Ascending aorta (tissue), 2 donors: ENCODE data around the gene ABCC4. TPM values are rescaled to one million over a fixed set of nuclear protein-coding genes. Genes with fewer than 3 reads are reported as not detected.

Experiments
- DNase-seq, 2 donors: peaks; one replicate each; pipeline ENCODE4 v3.0.0-alpha.2; 2019; ENCODE audit warnings: low spot score in 2 of 2
- H3K27ac ChIP-seq, 2 donors: fragments of 200-600 bp; sonication (generic); one replicate each; pipeline ENCODE4 v1.5.1; 2016 to 2017; ENCODE audit warnings: mild to moderate bottlenecking in 1 of 2
- H3K27me3 ChIP-seq: fragments of 200-600 bp; sonication (generic); one replicate; pipeline ENCODE4 v1.5.1; 2017
- H3K36me3 ChIP-seq, 2 donors: fragments of 200-600 bp; sonication (generic); one replicate each; pipeline ENCODE4 v1.5.1; 2016
- H3K4me1 ChIP-seq, 2 donors: fragments of 200-600 bp; sonication (generic); one replicate each; pipeline ENCODE4 v1.5.1; 2016 to 2017; ENCODE audit warnings: mild to moderate bottlenecking in 1 of 2
- H3K4me3 ChIP-seq, 2 donors: fragments of 200-600 bp; sonication (generic); one replicate each; pipeline ENCODE4 v1.5.1; 2016 to 2017; ENCODE audit warnings: mild to moderate bottlenecking in 1 of 2
- H3K9me3 ChIP-seq, 2 donors: fragments of 200-600 bp; sonication (generic); one replicate each; pipeline ENCODE4 v1.5.1; 2016
- CTCF ChIP-seq, 3 experiments: fragments of 200-600 bp in 2 of 3; fragments of 450-650 bp in 1 of 3; sonication (generic) in 2 of 3; IDR thresholded peaks; one replicate each; pipeline ENCODE4 v1.5.1; 2016 to 2019; ENCODE audit warnings: antibody characterized with exemption in 3 of 3, mild to moderate bottlenecking in 1 of 3, moderate library complexity in 1 of 3
- intact Hi-C: fragments of 100-400 bp; cut with DNase I; formaldehyde crosslinking; loops from one replicate; pipeline ENCODE4 v1.15.1; 2023
- total RNA-seq: library from RNA; depleted of rRNA; stranded (reverse); fragments of >200 nt; gene quantifications from one replicate; pipeline ENCODE4 v1.1.0, GENCODE V29; 2016

Gene ABCC4
- total RNA-seq, 1 donor from 2014 or later, result 6.7 TPM

DNA sequence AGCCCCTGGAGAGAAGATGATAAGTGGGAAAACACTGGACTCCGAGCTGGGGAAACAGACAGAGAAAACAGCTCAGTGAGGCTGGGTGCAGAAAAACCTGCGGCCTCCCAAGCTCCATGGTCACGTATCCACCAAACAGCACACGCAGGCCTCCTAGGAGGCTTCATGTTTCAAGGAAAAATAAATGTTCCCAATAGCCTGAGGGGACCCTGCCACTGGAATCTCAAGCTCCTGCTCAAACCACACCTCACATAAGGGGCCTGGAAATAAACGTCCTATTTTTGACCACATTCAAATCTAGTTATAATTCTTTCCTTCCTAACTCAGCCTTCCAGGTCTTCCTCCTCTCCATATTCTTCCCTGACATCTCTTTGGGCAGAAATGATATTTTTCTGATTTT is 225.7 kb downstream of the ABCC4 start:
- Histone ChIP-seq H3K4me1 (no peaks in the 10 kb centered on the region), H3K27ac (no peak overlapping the region), H3K27me3 (no peaks in the 10 kb centered on the region), H3K9me3 (no peaks in the 10 kb centered on the region), H3K36me3 (peaks cover 0 to 4% of the 10 kb centered on the region in 2 donors), H3K4me3 (no peak overlapping the region)
- no peak for TF ChIP-seq CTCF (IDR thresholded peaks at IDR 0.05)
- no peak for DNase-seq
- intact Hi-C loops, result no loop called here

GRCh38 chr13:95074820-95075219 is 226.4 kb downstream of the ABCC4 start:
- no peaks in the 10 kb centered on the region for H3K27me3 ChIP-seq
- no peaks in the 10 kb centered on the region for H3K9me3 ChIP-seq
- no peak for DNase-seq
- no peak overlapping the region for H3K4me3 ChIP-seq
- no peak overlapping the region for H3K27ac ChIP-seq
- intact Hi-C loops, result no loop called here
- H3K4me1 ChIP-seq, result no peaks in the 10 kb centered on the region
- TF ChIP-seq CTCF (IDR thresholded peaks at IDR 0.05), result no peak
- H3K36me3 ChIP-seq, result peaks cover 0 to 4% of the 10 kb centered on the region in 2 donors

- Histone ChIP-seq H3K4me1 (no peaks in the 10 kb centered on the region), H3K27ac (no peak overlapping the region), H3K27me3 (no peaks in the 10 kb centered on the region), H3K4me3 (no peak overlapping the region), H3K36me3 (peaks cover 0 to 4% of the 10 kb centered on the region in 2 donors), H3K9me3 (no peaks in the 10 kb centered on the region)
- no peak for DNase-seq
- TF ChIP-seq CTCF (IDR thresholded peaks at IDR 0.05), result no peak
- intact Hi-C loops, result no loop called here
Measured at GRCh38 chr13:95073747-95074311, 227.4 kb downstream of the ABCC4 start.

GRCh38 chr13:95067303-95067702 is 233.9 kb downstream of the ABCC4 start:
- Histone ChIP-seq H3K4me1 (no peaks in the 10 kb centered on the region), H3K27me3 (no peaks in the 10 kb centered on the region), H3K9me3 (no peaks in the 10 kb centered on the region), H3K4me3 (no peak overlapping the region), H3K36me3 (peaks cover 0 to 4% of the 10 kb centered on the region in 2 donors), H3K27ac (no peak overlapping the region)
- intact Hi-C loops, result no loop called here
- TF ChIP-seq CTCF (IDR thresholded peaks at IDR 0.05), result no peak
- DNase-seq, result no peak

DNA sequence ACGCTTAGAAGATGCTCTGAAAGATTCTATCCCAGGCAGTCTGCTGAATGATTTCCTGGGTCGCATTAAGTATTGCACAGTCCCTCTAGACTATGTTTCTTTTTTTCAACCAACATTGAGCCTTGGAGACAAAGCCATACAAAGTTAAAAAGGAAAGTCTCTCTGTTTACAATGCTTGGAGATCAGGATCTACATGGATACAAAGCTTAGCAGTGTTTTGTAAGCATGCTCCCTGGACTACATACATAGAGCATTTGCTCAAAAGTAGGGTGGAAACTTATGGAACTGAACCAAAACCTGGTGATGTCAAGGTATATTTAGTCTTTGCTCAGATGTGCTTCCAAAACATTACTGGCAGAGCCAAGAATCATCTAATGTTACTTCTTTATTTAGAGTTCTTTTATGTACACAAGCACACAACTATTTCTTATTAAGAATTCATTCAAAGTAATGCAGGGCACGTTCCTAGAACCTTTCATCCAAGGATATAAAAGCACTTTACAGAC is 241.2 kb downstream of the ABCC4 start:
- no peak for TF ChIP-seq CTCF (IDR thresholded peaks at IDR 0.05)
- no peaks in the 10 kb centered on the region for H3K9me3 ChIP-seq
- H3K4me1 ChIP-seq, result no peaks in the 10 kb centered on the region
- intact Hi-C loops, result no loop called here
- DNase-seq, result no peak
- no peak overlapping the region for H3K4me3 ChIP-seq
- H3K27ac ChIP-seq, result no peak overlapping the region
- H3K36me3 ChIP-seq, result no peaks in the 10 kb centered on the region
- no peaks in the 10 kb centered on the region for H3K27me3 ChIP-seq

DNA sequence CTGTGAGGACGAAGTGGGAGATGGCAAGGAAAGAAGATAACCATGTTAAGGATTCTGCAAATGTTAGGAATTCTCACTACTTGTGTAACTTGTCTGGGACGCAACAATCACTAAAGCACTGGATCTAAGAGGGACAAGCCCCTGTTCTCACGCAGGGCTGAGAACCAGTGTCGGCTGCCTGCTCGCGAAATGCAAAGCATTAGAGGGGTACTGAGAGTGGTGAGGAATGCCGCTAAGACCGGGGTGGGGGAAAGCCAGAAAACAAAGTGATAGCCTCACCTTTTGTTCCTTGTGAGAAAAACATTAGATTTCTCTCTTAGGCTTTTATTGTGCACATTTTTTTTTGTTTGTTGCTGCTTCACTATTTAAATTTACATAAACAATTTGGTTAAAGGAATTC is 241.9 kb downstream of the ABCC4 start:
- DNase-seq, result no peak
- Histone ChIP-seq H3K9me3 (no peaks in the 10 kb centered on the region), H3K36me3 (no peaks in the 10 kb centered on the region), H3K27ac (no peak overlapping the region), H3K4me1 (no peaks in the 10 kb centered on the region), H3K27me3 (no peaks in the 10 kb centered on the region), H3K4me3 (no peak overlapping the region)
- no peak for TF ChIP-seq CTCF (IDR thresholded peaks at IDR 0.05)
- intact Hi-C loops, result no loop called here
